ENCODE results near the gene KMT5B.

GRCh38 chr11:68261006-68261405, 47.9 kb upstream of the KMT5B start:
- TF ChIP-seq, protein P1, sequence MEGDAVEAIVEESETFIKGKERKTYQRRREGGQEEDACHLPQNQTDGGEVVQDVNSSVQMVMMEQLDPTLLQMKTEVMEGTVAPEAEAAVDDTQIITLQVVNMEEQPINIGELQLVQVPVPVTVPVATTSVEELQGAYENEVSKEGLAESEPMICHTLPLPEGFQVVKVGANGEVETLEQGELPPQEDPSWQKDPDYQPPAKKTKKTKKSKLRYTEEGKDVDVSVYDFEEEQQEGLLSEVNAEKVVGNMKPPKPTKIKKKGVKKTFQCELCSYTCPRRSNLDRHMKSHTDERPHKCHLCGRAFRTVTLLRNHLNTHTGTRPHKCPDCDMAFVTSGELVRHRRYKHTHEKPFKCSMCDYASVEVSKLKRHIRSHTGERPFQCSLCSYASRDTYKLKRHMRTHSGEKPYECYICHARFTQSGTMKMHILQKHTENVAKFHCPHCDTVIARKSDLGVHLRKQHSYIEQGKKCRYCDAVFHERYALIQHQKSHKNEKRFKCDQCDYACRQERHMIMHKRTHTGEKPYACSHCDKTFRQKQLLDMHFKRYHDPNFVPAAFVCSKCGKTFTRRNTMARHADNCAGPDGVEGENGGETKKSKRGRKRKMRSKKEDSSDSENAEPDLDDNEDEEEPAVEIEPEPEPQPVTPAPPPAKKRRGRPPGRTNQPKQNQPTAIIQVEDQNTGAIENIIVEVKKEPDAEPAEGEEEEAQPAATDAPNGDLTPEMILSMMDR (IDR thresholded peaks at IDR 0.05; ENCODE audit: low read depth, low read length, poor library complexity, severe bottlenecking), result no peak
- TF ChIP-seq EZH2phosphoT487 (IDR thresholded peaks at IDR 0.05; ENCODE audit: borderline replicate concordance, low read length), result no peak

Data from DOHH2 (cell line).